GM21423 (cell line): Measurements from ENCODE around the gene PET117.
"Not testable (repeated sequence)": the region's sequence is repeated elsewhere in the genome, so short reads cannot be mapped to it uniquely, and the experiment has no call there.

ENCODE experiments used
- ATAC-seq: cut with Tn5 transposase; IDR thresholded peaks from one replicate; pipeline ENCODE4 v1.9.1; 2021; ENCODE audit warnings: mild to moderate bottlenecking, moderate library complexity; ENCODE audit not compliant: unreplicated experiment

PET117 gene

GRCh38 chr20:18156045-18156444 lies 18.4 kb downstream of the PET117 start:
- no peak for ATAC-seq

- ATAC-seq = no peak
These were observed 26.7 kb downstream of the PET117 start for GRCh38 chr20:18164356-18164755.

GRCh38 chr20:18165553-18165952 lies 27.9 kb downstream of the PET117 start:
- ATAC-seq = no peak

GRCh38 chr20:18166241-18166881 lies 28.7 kb downstream of the PET117 start:
- no peak for ATAC-seq

GRCh38 chr20:18166950-18167349 lies 29.3 kb downstream of the PET117 start:
- no peak for ATAC-seq

- no peak for ATAC-seq
These were observed 34.7 kb downstream of the PET117 start for GRCh38 chr20:18172379-18172778.

GRCh38 chr20:18174906-18175683 lies 37.4 kb downstream of the PET117 start:
- ATAC-seq = no peak

GRCh38 chr20:18176318-18176785 lies 38.7 kb downstream of the PET117 start:
- ATAC-seq = no peak

- not testable (repeated sequence) for ATAC-seq
These were observed 42.7 kb downstream of the PET117 start for GRCh38 chr20:18180366-18180765.

GRCh38 chr20:18180815-18181214 lies 43.2 kb downstream of the PET117 start:
- ATAC-seq = no peak

GRCh38 chr20:18187020-18187419 lies 49.4 kb downstream of the PET117 start:
- ATAC-seq = no peak

- no peak for ATAC-seq
These were observed 50.8 kb downstream of the PET117 start for GRCh38 chr20:18188434-18188833.

GRCh38 chr20:18190338-18191233 lies 52.9 kb downstream of the PET117 start:
- no peak for ATAC-seq

GRCh38 chr20:18191306-18191705 lies 53.6 kb downstream of the PET117 start:
- no peak for ATAC-seq
